ENCODE results near the gene KRTAP4-8. TPM values are rescaled to one million over a fixed set of nuclear protein-coding genes. Genes with fewer than 3 reads are reported as not detected.

The KRTAP4-8 gene
- total and polyA plus RNA-seq, 2 experiments from 2014 or later: not detected

- no peak for DNase-seq (ENCODE audit: low spot score)
- no peak for TF ChIP-seq EZH2 (IDR thresholded peaks at IDR 0.05; ENCODE audit: borderline replicate concordance)
- no peak for TF ChIP-seq CTCF (IDR thresholded peaks at IDR 0.05; ENCODE audit: poor library complexity)
- no peak for TF ChIP-seq EZH2phosphoT487 (IDR thresholded peaks at IDR 0.05; ENCODE audit: low read depth, severe bottlenecking, unreplicated experiment)
- H3K79me2 ChIP-seq: no peaks in the 10 kb centered on the region
- H3K36me3 ChIP-seq (replicated peaks; ENCODE audit: insufficient read depth, low read depth): no peaks in the 10 kb centered on the region
- H3K9me3 ChIP-seq (ENCODE audit: low read depth): no peaks in the 10 kb centered on the region
- WGBS (ENCODE audit: low lambda C conversion rate, missing lambda C conversion rate): 95% methylated on average over 5 of the region's 5 CpGs
- no peaks in the 10 kb centered on the region for H4K20me1 ChIP-seq (ENCODE audit: insufficient read depth, poor library complexity, severe bottlenecking)
- H3K27me3 ChIP-seq: peaks cover 8% of the 10 kb centered on the region
- no peak overlapping the region for H2AFZ ChIP-seq
- H3K4me3 ChIP-seq: no peak overlapping the region
- H3K4me2 ChIP-seq: no peak overlapping the region
- H3K27ac ChIP-seq: no peak overlapping the region
- no peaks in the 10 kb centered on the region for H3K9me2 ChIP-seq (replicated peaks; ENCODE audit: insufficient read depth)
- H3K4me1 ChIP-seq (ENCODE audit: insufficient read depth): no peaks in the 10 kb centered on the region
These were observed 26.2 kb downstream of the KRTAP4-8 start for GRCh38 chr17:41071606-41072360.

DNA sequence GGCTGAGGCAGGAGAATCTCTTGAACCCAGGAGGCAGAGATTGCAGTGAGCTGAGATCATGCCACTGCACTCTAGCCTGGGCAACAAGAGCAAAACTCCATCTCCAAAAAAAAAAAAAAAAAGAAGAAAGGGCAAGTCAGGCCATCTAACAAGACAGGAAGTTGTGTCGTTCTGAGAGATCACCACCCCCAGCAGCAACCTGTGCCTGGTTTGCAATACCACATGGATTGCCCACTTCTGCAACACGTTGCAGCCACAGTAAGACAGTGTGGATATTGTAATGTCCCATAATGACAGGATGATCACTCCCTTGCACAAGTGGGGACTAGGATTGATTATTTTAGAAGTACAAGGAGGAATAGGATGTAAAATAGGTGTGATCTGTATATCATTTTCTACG is 28.9 kb downstream of the KRTAP4-8 start:
- Histone ChIP-seq H3K27me3 (no peaks in the 10 kb centered on the region), H3K9me2 (replicated peaks; ENCODE audit: insufficient read depth) (no peaks in the 10 kb centered on the region), H3K36me3 (replicated peaks; ENCODE audit: insufficient read depth, low read depth) (no peaks in the 10 kb centered on the region), H3K4me1 (ENCODE audit: insufficient read depth) (no peaks in the 10 kb centered on the region), H4K20me1 (ENCODE audit: insufficient read depth, poor library complexity, severe bottlenecking) (no peaks in the 10 kb centered on the region), H3K79me2 (no peaks in the 10 kb centered on the region), H3K4me3 (no peak overlapping the region), H3K9me3 (ENCODE audit: low read depth) (no peaks in the 10 kb centered on the region), H2AFZ (no peak overlapping the region), H3K27ac (no peak overlapping the region), H3K4me2 (no peak overlapping the region)
- no peak for DNase-seq (ENCODE audit: low spot score)
- TF ChIP-seq EZH2 (IDR thresholded peaks at IDR 0.05; ENCODE audit: borderline replicate concordance) (no peak), EZH2phosphoT487 (IDR thresholded peaks at IDR 0.05; ENCODE audit: low read depth, severe bottlenecking, unreplicated experiment) (no peak), CTCF (IDR thresholded peaks at IDR 0.05; ENCODE audit: poor library complexity) (no peak)
- 89% methylated on average over 3 of the region's 3 CpGs for WGBS (ENCODE audit: low lambda C conversion rate, missing lambda C conversion rate)

- no peak overlapping the region for H3K4me3 ChIP-seq
- no peaks in the 10 kb centered on the region for H3K79me2 ChIP-seq
- no peak overlapping the region for H3K4me2 ChIP-seq
- no peaks in the 10 kb centered on the region for H4K20me1 ChIP-seq (ENCODE audit: insufficient read depth, poor library complexity, severe bottlenecking)
- no peaks in the 10 kb centered on the region for H3K36me3 ChIP-seq (replicated peaks; ENCODE audit: insufficient read depth, low read depth)
- H3K27me3 ChIP-seq: no peaks in the 10 kb centered on the region
- H2AFZ ChIP-seq: no peak overlapping the region
- no peaks in the 10 kb centered on the region for H3K4me1 ChIP-seq (ENCODE audit: insufficient read depth)
- TF ChIP-seq EZH2phosphoT487 (IDR thresholded peaks at IDR 0.05; ENCODE audit: low read depth, severe bottlenecking, unreplicated experiment) (no peak), EZH2 (IDR thresholded peaks at IDR 0.05; ENCODE audit: borderline replicate concordance) (no peak), CTCF (IDR thresholded peaks at IDR 0.05; ENCODE audit: poor library complexity) (no peak)
- H3K27ac ChIP-seq: no peak overlapping the region
- H3K9me3 ChIP-seq (ENCODE audit: low read depth): no peaks in the 10 kb centered on the region
- no peak for DNase-seq (ENCODE audit: low spot score)
- no peaks in the 10 kb centered on the region for H3K9me2 ChIP-seq (replicated peaks; ENCODE audit: insufficient read depth)
These were observed 30.7 kb downstream of the KRTAP4-8 start for GRCh38 chr17:41067281-41067680.
